GM13976 (cell line): Measurements from ENCODE around the gene UNC119.

ENCODE experiments used
- DNase-seq: peaks from one replicate; pipeline ENCODE4 v3.0.0; 2012; ENCODE audit warnings: low spot score
- in situ Hi-C: fragments of 300-500 bp; cut with MboI; formaldehyde crosslinking; loops from one replicate; pipeline ENCODE4 v1.12.0; 2022; ENCODE audit warnings: low sequenced_read_pairs, mixed read lengths, inconsistent platforms; ENCODE audit not compliant: unreplicated experiment
- TF ChIP-seq, protein P1 (sequence below): IDR thresholded peaks from 2 replicates; pipeline ENCODE4 v1.5.1; 2012; ENCODE audit warnings: borderline replicate concordance, mild to moderate bottlenecking; ENCODE audit not compliant: insufficient read depth; ENCODE audit errors: extremely low read depth, missing control alignments, control extremely low read depth

The UNC119 gene

DNA sequence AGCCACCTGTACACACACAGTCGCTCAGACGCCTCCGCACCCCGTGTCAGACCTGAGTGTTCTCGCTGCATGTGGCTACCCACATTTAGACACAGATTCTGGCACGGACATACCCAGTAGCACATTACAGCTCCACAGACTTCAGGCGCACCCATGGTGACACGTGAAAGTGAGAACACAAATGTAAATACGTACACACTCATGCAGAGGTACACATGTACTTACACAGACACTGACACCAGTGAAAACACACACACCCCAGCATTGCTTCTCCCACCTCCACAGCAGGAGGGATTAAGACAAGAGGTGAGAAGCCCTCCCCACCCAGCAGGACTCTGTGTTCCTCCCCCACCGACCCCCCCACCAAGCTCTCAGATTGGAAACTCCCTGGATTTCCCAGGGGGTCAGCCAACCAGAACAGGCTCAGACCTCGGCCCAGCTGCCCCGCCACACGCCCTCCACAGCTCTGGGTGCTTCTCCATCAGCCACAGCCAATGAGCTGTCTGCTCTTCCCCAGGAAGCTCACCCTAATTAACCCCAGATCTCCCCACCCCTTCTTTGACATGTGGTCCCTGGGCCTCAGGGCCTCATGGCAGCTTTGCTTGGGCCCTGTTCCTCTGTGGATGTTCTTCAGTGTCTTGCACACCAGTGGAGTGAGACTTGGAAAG lies 51.6 kb downstream of the UNC119 start:
- DNase-seq = peak; percentile 87
- in situ Hi-C loops = no loop called here
- TF ChIP-seq, protein P1, sequence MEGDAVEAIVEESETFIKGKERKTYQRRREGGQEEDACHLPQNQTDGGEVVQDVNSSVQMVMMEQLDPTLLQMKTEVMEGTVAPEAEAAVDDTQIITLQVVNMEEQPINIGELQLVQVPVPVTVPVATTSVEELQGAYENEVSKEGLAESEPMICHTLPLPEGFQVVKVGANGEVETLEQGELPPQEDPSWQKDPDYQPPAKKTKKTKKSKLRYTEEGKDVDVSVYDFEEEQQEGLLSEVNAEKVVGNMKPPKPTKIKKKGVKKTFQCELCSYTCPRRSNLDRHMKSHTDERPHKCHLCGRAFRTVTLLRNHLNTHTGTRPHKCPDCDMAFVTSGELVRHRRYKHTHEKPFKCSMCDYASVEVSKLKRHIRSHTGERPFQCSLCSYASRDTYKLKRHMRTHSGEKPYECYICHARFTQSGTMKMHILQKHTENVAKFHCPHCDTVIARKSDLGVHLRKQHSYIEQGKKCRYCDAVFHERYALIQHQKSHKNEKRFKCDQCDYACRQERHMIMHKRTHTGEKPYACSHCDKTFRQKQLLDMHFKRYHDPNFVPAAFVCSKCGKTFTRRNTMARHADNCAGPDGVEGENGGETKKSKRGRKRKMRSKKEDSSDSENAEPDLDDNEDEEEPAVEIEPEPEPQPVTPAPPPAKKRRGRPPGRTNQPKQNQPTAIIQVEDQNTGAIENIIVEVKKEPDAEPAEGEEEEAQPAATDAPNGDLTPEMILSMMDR = no peak

DNA sequence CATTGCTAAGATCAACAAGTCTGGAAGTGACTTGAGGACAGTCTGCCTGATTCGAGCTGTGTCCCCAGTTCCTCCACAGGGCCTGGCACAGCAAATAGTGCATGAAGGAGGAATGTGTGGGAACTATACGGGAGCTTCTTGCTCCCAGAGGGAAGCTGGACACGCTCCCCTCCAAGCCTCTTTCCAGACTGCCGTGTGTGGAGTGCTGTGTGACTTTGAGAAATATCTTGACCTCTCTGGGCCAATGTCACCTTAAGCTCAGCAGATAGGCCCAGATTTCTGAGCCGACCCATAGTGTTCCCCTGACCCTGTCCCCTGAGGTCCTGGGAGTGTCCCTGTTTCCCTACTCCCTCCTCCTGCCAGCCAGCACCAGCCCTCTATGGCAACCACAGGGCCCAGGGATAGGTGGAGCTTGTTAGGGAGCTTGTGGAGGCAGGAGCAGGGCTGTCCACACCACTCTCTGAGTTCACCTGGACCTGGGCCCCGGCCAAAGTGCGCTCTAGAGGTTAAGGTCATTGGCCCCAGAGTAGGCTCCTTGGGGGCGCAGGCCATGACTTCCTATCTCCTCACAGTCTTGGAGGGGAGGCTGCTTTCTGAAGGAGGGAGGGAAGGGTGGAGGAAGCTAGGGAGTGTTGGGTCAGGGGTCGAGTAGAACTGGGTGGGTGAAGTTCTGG lies 52.6 kb downstream of the UNC119 start:
- TF ChIP-seq, protein P1 = no peak
- DNase-seq = no peak
- in situ Hi-C loops = loop anchor here (10.0 kb wide), 1 partner anchor 45 kb away; no protein-coding TSS in a partner anchor

DNA sequence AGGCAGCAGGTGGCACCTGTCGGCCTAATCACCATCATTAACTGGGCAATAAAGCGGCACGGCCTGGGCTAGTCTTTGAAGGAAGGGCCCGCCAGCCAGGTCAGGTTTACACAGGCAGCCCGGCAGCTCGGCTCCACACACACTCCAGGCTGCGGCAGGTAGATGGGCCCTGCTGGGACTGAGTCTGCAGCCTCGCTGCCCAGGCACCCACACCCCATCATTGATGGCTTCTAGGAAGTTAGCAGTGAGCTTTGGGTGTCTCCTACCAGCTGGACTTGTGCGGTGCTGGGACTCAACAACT lies 53.1 kb downstream of the UNC119 start:
- DNase-seq = no peak
- TF ChIP-seq, protein P1 = no peak
- in situ Hi-C loops = loop anchor here (10.0 kb wide), 1 partner anchor 45 kb away; no protein-coding TSS in a partner anchor

DNA sequence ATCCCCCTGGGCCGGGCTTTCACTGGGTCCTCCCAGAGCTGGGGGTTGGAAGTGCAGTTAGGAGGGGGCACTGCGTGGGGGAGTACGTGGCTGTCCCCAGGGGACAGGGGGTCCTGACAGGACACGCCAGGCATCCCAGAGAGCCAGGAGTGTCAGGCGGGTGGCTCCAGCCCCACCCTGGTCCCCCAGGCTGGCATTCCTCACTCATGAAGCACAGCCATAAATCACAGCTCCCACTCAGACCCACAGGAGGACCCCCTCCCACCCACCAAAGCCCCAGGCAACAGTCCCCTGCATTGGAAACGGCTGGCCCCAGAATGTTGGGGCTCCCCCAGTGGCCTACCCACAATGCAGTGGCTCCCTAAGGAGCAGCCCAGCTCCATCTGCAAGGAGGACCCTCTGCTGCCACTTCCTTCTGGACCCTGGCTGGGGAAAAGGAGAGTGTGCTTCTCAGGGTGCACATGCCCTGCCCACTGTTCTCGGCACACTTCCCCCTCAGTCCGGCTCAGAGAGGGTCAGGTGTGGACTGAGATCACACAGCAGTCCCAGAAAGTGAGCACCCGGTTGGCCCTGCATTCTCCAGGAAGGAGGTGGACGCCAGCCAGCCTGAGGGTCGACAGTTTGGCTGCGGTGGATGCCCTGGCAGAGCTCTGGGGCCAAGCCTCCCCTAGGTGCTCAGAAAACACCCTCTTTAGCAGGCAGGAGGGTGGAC lies 53.6 kb downstream of the UNC119 start:
- no peak for DNase-seq
- in situ Hi-C loops = loop anchor here (10.0 kb wide), 1 partner anchor 46 kb away; no protein-coding TSS in a partner anchor
- TF ChIP-seq, protein P1 = no peak

DNA sequence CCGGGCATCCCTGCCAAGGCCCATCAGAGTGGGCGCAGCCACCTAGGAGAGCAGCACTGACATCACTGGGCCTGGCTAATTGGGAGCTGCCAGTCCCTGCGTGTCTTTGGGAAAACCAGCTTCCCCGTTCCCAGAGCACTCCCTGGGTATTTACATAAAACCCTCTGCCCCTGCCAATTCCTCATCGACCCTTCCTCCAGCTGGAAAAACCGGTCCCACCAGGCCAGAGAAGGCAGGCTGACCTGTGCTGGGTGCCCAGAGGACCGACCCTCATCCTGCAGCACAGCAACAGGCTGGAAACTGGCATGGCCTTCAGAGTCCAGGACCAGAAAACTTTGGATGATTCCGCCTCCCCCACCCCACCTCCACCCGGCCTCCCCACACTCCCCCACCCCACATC lies 54.5 kb downstream of the UNC119 start:
- DNase-seq = no peak
- in situ Hi-C loops = loop anchor here (10.0 kb wide), 1 partner anchor 47 kb away; no protein-coding TSS in a partner anchor
- TF ChIP-seq, protein P1 = no peak
